SH-SY5Y (cell line): Measurements from ENCODE around the gene RSRC1.

Experiments used
- GATA2 ChIP-seq: IDR thresholded peaks from 2 replicates; pipeline ENCODE4 v1.6.1; 2011; ENCODE audit warnings: mild to moderate bottlenecking, low read depth, low read length
- GATA3 ChIP-seq: IDR thresholded peaks from 2 replicates; pipeline ENCODE4 v1.6.1; 2011; ENCODE audit warnings: low read depth, mild to moderate bottlenecking, low read length, moderate library complexity

- TF ChIP-seq GATA3 (no peak), GATA2 (no peak)
Measured at GRCh38 chr3:158395421-158395820, 285.5 kb downstream of the RSRC1 start.
